HG02588 (cell line): Measurements from ENCODE around the gene EIF4A3.

Experiments
- ATAC-seq: cut with Tn5 transposase; IDR thresholded peaks from one replicate; pipeline ENCODE4 v1.9.1; 2021; ENCODE audit warnings: mild to moderate bottlenecking, moderate library complexity; ENCODE audit not compliant: unreplicated experiment

EIF4A3 gene

GRCh38 chr17:80084773-80085172, 62.2 kb downstream of the EIF4A3 start:
- ATAC-seq = no peak
